ENCODE data around the gene CFP.

Gene CFP

GRCh38 chrX:47578692-47579091, 51.0 kb downstream of the CFP start:
- Histone ChIP-seq H3K4me2 (no peak overlapping the region), H3K79me2 (ENCODE audit: insufficient read depth, low read depth) (no peaks in the 10 kb centered on the region), H3K27ac (no peak overlapping the region), H2AFZ (ENCODE audit: low read depth) (no peak overlapping the region), H3K4me1 (ENCODE audit: low read depth, poor library complexity, severe bottlenecking) (no peaks in the 10 kb centered on the region), H3K27me3 (ENCODE audit: insufficient read depth, low read depth) (no peaks in the 10 kb centered on the region), H3K36me3 (ENCODE audit: insufficient read depth) (no peaks in the 10 kb centered on the region), H3K4me3 (IDR thresholded peaks at IDR 0.05; ENCODE audit: insufficient read depth, low read depth, low read length) (no peak overlapping the region), H3K9ac (no peak overlapping the region), H4K20me1 (ENCODE audit: insufficient read depth) (no peaks in the 10 kb centered on the region)
- TF ChIP-seq CTCF (conservative IDR thresholded peaks at IDR 0.05; ENCODE audit: low read depth, low read length) = no peak

DNA sequence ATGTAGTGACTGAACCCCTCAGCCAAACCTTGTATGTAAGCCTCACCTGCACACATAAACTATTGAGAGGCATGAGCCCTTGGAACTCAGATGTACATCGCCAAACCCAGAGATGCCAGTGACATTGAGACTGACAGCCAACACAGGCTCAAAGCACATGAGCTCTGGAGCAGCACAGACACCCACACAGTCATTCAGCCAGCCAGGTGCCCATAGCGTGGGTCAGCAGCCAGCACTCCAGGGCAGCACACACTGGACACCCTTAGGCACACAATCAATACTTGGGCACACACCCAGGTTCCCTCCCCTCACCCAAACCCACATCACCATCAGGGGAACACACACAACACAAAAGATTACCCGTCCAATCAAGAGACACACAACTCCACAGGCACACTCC, 51.8 kb downstream of the CFP start:
- H4K20me1 ChIP-seq (ENCODE audit: insufficient read depth) = no peaks in the 10 kb centered on the region
- H3K79me2 ChIP-seq (ENCODE audit: insufficient read depth, low read depth) = no peaks in the 10 kb centered on the region
- TF ChIP-seq CTCF (conservative IDR thresholded peaks at IDR 0.05; ENCODE audit: low read depth, low read length) = no peak
- H3K27me3 ChIP-seq (ENCODE audit: insufficient read depth, low read depth) = no peaks in the 10 kb centered on the region
- no peak overlapping the region for H3K4me2 ChIP-seq
- no peaks in the 10 kb centered on the region for H3K36me3 ChIP-seq (ENCODE audit: insufficient read depth)
- H3K4me1 ChIP-seq (ENCODE audit: low read depth, poor library complexity, severe bottlenecking) = no peaks in the 10 kb centered on the region
- H2AFZ ChIP-seq (ENCODE audit: low read depth) = no peak overlapping the region
- H3K4me3 ChIP-seq (IDR thresholded peaks at IDR 0.05; ENCODE audit: insufficient read depth, low read depth, low read length) = no peak overlapping the region
- H3K27ac ChIP-seq = no peak overlapping the region
- H3K9ac ChIP-seq = no peak overlapping the region

DNA sequence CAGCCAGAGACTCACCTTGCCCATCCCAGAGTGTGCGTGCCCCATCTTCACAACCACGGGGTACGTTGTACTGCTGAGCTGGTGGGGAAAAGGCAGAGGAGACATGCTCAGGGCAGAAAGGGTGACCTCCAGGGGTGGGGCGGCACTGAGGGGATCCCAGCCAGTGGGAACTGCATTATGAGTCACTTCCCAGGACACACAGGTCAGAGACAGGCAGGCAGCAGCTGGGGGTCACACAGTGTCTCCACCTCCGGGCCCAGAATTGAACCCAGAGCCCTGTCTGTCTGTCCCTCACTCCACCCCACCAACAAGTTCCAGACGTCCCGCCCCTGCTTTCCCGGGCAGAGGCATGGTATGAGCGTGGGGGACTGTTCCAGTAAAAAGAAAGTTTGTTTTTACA, 52.3 kb downstream of the CFP start:
- H4K20me1 ChIP-seq (ENCODE audit: insufficient read depth) = no peaks in the 10 kb centered on the region
- no peaks in the 10 kb centered on the region for H3K36me3 ChIP-seq (ENCODE audit: insufficient read depth)
- TF ChIP-seq CTCF (conservative IDR thresholded peaks at IDR 0.05; ENCODE audit: low read depth, low read length) = no peak
- no peaks in the 10 kb centered on the region for H3K27me3 ChIP-seq (ENCODE audit: insufficient read depth, low read depth)
- H3K4me3 ChIP-seq (IDR thresholded peaks at IDR 0.05; ENCODE audit: insufficient read depth, low read depth, low read length) = no peak overlapping the region
- no peak overlapping the region for H2AFZ ChIP-seq (ENCODE audit: low read depth)
- no peaks in the 10 kb centered on the region for H3K4me1 ChIP-seq (ENCODE audit: low read depth, poor library complexity, severe bottlenecking)
- no peak overlapping the region for H3K4me2 ChIP-seq
- H3K79me2 ChIP-seq (ENCODE audit: insufficient read depth, low read depth) = no peaks in the 10 kb centered on the region
- H3K9ac ChIP-seq = no peak overlapping the region
- H3K27ac ChIP-seq = no peak overlapping the region

- no peak overlapping the region for H3K9ac ChIP-seq
- no peak overlapping the region for H3K4me3 ChIP-seq (IDR thresholded peaks at IDR 0.05; ENCODE audit: insufficient read depth, low read depth, low read length)
- no peaks in the 10 kb centered on the region for H3K36me3 ChIP-seq (ENCODE audit: insufficient read depth)
- no peaks in the 10 kb centered on the region for H3K4me1 ChIP-seq (ENCODE audit: low read depth, poor library complexity, severe bottlenecking)
- H3K27me3 ChIP-seq (ENCODE audit: insufficient read depth, low read depth) = no peaks in the 10 kb centered on the region
- H2AFZ ChIP-seq (ENCODE audit: low read depth) = no peak overlapping the region
- H3K4me2 ChIP-seq = no peak overlapping the region
- H4K20me1 ChIP-seq (ENCODE audit: insufficient read depth) = no peaks in the 10 kb centered on the region
- TF ChIP-seq CTCF (conservative IDR thresholded peaks at IDR 0.05; ENCODE audit: low read depth, low read length) = no peak
- no peaks in the 10 kb centered on the region for H3K79me2 ChIP-seq (ENCODE audit: insufficient read depth, low read depth)
- no peak overlapping the region for H3K27ac ChIP-seq
Observed at GRCh38 chrX:47576021-47576898, 53.5 kb downstream of the CFP start.

Data from KMS-11 (cell line).